ENCODE data around the gene GPR160.

Gene GPR160

DNA sequence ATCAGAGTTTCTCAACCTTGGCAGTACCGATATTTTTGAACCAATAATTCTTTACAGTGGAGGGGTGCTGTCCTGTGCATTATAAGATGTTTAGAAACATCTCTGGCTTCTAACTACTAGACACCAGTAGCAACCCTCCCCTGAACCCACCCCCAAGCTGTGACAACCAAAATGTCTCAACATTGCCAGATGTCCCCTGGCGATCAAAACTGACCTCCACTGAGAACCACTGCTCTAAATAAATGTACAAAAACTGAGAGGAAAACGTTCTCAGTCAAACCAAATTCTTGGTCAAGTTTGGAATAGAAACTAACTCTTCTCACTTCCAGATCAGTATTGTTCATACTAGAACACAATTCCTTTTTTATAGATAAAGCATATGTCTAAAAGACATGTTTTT, 58.5 kb downstream of the GPR160 start:
- no peak overlapping the region for H3K9ac ChIP-seq (ENCODE audit: insufficient read length, low read depth)
- H3K27me3 ChIP-seq (ENCODE audit: insufficient read depth, insufficient read length), result no peaks in the 10 kb centered on the region
- no peaks in the 10 kb centered on the region for H3K4me1 ChIP-seq (ENCODE audit: insufficient read depth, insufficient read length)
- no peak for DNase-seq (ENCODE audit: low read depth, low spot score)
- no peak overlapping the region for H3K4me3 ChIP-seq (ENCODE audit: insufficient read length, low read depth)
- H3K36me3 ChIP-seq (ENCODE audit: insufficient read depth, insufficient read length, low read length), result peaks cover 79% of the 10 kb centered on the region
- H3K9me3 ChIP-seq (ENCODE audit: insufficient read depth, low read length), result no peaks in the 10 kb centered on the region
- TF ChIP-seq ZNF274 (IDR thresholded peaks at IDR 0.05; ENCODE audit: low read depth, low read length), result no peak
- no peak for TF ChIP-seq YY1 (IDR thresholded peaks at IDR 0.05; ENCODE audit: insufficient read depth, insufficient read length)
- TF ChIP-seq SUZ12 (IDR thresholded peaks at IDR 0.05; ENCODE audit: extremely low read depth, insufficient read depth, insufficient read length), result no peak

DNA sequence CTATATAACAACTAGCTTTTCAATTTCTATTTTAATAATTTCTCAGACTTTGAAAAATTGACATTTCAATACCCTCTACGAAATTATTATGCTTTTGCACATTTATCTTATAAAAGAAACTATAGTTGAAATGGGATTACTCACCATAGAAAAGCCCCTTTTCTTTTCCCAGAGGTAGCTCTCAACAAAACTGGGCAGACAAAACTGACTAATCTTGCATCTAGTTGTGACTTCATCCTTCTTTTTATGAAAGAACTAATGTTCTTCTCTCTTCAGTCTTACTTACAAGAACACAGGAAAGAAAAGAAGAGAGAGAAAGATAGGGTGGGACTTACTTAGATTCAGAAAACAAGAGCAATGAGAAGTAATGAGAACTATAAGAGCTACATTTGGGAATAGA, 61.0 kb downstream of the GPR160 start:
- no peaks in the 10 kb centered on the region for H3K4me1 ChIP-seq (ENCODE audit: insufficient read depth, insufficient read length)
- no peak overlapping the region for H3K9ac ChIP-seq (ENCODE audit: insufficient read length, low read depth)
- TF ChIP-seq SUZ12 (IDR thresholded peaks at IDR 0.05; ENCODE audit: extremely low read depth, insufficient read depth, insufficient read length) (no peak), YY1 (IDR thresholded peaks at IDR 0.05; ENCODE audit: insufficient read depth, insufficient read length) (no peak), ZNF274 (IDR thresholded peaks at IDR 0.05; ENCODE audit: low read depth, low read length) (no peak)
- no peaks in the 10 kb centered on the region for H3K9me3 ChIP-seq (ENCODE audit: insufficient read depth, low read length)
- H3K27me3 ChIP-seq (ENCODE audit: insufficient read depth, insufficient read length), result no peaks in the 10 kb centered on the region
- H3K36me3 ChIP-seq (ENCODE audit: insufficient read depth, insufficient read length, low read length), result peaks cover 94% of the 10 kb centered on the region
- no peak overlapping the region for H3K4me3 ChIP-seq (ENCODE audit: insufficient read length, low read depth)
- no peak for DNase-seq (ENCODE audit: low read depth, low spot score)

DNA sequence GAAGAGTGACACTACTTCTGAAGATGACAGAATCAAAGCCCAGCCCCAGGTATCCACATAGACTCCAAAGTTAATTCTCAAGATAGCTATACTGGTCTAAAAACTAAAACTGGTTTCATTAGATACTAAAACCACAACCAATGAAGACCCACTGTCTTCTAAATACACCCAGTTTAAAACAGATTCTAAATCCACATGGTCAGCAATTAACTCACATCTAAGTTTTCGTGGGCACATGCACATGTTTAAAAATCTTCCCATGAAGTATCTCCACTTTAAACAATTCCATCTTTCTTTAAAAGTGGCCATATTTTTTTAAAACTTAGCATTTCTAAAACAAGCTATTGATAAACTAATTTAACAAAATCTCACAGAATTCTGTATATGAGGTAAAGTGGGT, 63.1 kb downstream of the GPR160 start:
- Histone ChIP-seq H3K27me3 (ENCODE audit: insufficient read depth, insufficient read length) (no peaks in the 10 kb centered on the region), H3K4me3 (ENCODE audit: insufficient read length, low read depth) (no peak overlapping the region), H3K9ac (ENCODE audit: insufficient read length, low read depth) (no peak overlapping the region), H3K4me1 (ENCODE audit: insufficient read depth, insufficient read length) (no peaks in the 10 kb centered on the region), H3K36me3 (ENCODE audit: insufficient read depth, insufficient read length, low read length) (peaks cover 90% of the 10 kb centered on the region), H3K9me3 (ENCODE audit: insufficient read depth, low read length) (no peaks in the 10 kb centered on the region)
- no peak for DNase-seq (ENCODE audit: low read depth, low spot score)
- no peak for TF ChIP-seq ZNF274 (IDR thresholded peaks at IDR 0.05; ENCODE audit: low read depth, low read length)
- no peak for TF ChIP-seq SUZ12 (IDR thresholded peaks at IDR 0.05; ENCODE audit: extremely low read depth, insufficient read depth, insufficient read length)
- TF ChIP-seq YY1 (IDR thresholded peaks at IDR 0.05; ENCODE audit: insufficient read depth, insufficient read length), result no peak

DNA sequence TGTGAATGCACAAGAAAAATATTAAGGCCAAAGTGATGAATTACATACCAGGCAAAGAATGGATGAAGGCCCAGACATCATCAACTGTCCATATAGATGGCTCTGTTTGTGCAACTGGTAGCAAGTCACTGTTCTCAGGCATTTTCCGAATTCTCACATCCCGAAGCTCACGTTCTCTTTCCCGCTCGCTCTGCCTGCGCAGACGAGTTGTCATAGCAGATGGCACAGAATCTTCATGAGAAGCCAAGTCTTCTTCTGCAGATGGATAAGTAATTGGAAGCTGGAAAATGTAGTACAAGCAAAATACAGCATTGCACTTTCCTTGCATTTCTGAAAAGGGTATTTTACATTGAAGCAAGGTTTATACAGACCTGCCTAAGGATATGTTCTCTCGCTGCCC, 64.6 kb downstream of the GPR160 start:
- H3K9me3 ChIP-seq (ENCODE audit: insufficient read depth, low read length), result no peaks in the 10 kb centered on the region
- no peak for TF ChIP-seq SUZ12 (IDR thresholded peaks at IDR 0.05; ENCODE audit: extremely low read depth, insufficient read depth, insufficient read length)
- no peak for TF ChIP-seq YY1 (IDR thresholded peaks at IDR 0.05; ENCODE audit: insufficient read depth, insufficient read length)
- TF ChIP-seq ZNF274 (IDR thresholded peaks at IDR 0.05; ENCODE audit: low read depth, low read length), result no peak
- H3K4me1 ChIP-seq (ENCODE audit: insufficient read depth, insufficient read length), result no peaks in the 10 kb centered on the region
- peaks cover 89% of the 10 kb centered on the region for H3K36me3 ChIP-seq (ENCODE audit: insufficient read depth, insufficient read length, low read length)
- H3K9ac ChIP-seq (ENCODE audit: insufficient read length, low read depth), result no peak overlapping the region
- H3K27me3 ChIP-seq (ENCODE audit: insufficient read depth, insufficient read length), result no peaks in the 10 kb centered on the region
- H3K4me3 ChIP-seq (ENCODE audit: insufficient read length, low read depth), result no peak overlapping the region
- DNase-seq (ENCODE audit: low read depth, low spot score), result no peak

DNA sequence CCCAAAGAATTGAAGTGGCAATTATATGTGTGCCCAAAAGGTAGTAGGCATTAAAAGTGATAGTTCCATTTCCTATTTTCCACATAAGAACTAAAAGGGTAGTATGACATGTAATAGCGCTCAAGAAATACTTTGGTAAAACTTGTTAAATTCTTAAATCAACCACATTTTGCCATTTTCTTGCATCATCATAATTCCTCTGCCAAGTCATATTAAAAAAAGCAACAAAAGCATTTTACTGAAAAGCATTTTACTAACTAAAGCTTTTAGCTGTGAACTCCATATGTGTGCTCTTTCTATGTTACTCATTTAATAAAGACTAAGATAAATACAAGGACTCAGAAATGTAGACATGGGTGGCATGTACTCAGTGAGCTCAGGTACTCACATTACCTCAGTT, 70.1 kb downstream of the GPR160 start:
- Histone ChIP-seq H3K9ac (ENCODE audit: insufficient read length, low read depth) (no peak overlapping the region), H3K4me1 (ENCODE audit: insufficient read depth, insufficient read length) (no peaks in the 10 kb centered on the region), H3K9me3 (ENCODE audit: insufficient read depth, low read length) (no peaks in the 10 kb centered on the region), H3K4me3 (ENCODE audit: insufficient read length, low read depth) (no peak overlapping the region), H3K36me3 (ENCODE audit: insufficient read depth, insufficient read length, low read length) (peaks cover 70% of the 10 kb centered on the region), H3K27me3 (ENCODE audit: insufficient read depth, insufficient read length) (no peaks in the 10 kb centered on the region)
- TF ChIP-seq ZNF274 (IDR thresholded peaks at IDR 0.05; ENCODE audit: low read depth, low read length) (no peak), SUZ12 (IDR thresholded peaks at IDR 0.05; ENCODE audit: extremely low read depth, insufficient read depth, insufficient read length) (no peak), YY1 (IDR thresholded peaks at IDR 0.05; ENCODE audit: insufficient read depth, insufficient read length) (no peak)
- no peak for DNase-seq (ENCODE audit: low read depth, low spot score)

DNA sequence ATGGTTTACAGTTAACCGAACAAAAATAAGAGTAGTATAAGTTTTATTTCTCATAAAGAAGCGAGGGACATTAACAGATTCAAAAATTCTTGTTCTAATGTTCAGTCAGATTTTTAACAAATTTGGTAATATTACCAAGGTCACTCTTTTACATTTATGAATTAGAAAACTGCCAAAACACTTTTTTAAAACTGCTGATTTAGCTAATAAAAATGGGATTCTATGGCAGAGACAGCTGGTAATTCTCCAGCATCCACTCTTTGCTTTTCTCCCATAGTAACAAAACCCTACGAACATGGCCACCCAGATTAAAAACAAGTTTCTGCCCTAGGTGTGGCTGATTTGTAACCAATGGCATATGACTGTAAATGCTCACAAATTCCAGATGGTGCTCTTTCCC, 71.2 kb downstream of the GPR160 start:
- H3K9me3 ChIP-seq (ENCODE audit: insufficient read depth, low read length), result no peaks in the 10 kb centered on the region
- H3K4me3 ChIP-seq (ENCODE audit: insufficient read length, low read depth), result no peak overlapping the region
- H3K36me3 ChIP-seq (ENCODE audit: insufficient read depth, insufficient read length, low read length), result peaks cover 70% of the 10 kb centered on the region

DNA sequence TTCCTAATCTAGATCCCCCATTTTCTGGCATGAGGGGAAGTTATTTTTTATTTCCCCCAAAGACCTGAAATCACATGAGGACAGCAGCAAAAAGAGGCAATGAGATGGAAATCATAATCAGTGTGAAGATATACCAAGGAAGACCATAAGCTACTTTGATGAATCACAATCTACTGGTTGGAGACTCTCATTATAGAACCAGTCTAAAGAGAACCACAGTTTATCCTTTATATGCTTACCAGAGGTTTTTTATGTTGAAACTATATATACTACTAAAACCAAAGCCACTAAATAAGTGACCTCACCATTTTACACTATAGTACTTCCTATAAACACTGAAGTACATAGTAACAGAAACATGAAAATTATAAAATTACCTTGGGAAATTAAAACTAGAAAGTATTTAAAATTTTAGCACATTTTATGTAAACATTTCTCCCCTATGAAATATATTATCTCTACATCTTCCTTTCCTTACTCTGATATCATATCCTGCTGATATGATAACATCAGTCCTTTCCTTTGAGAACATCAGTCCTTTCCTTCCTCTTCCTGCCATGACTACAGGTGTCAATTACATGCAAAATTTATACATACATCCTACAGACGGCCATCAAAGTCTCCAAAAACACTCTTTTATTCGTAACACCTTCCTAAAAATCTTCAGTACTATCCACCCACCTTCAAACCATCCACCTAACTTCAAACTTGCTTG, 71.9 kb downstream of the GPR160 start:
- no peaks in the 10 kb centered on the region for H3K27me3 ChIP-seq (ENCODE audit: insufficient read depth, insufficient read length)
- DNase-seq (ENCODE audit: low read depth, low spot score), result no peak
- TF ChIP-seq ZNF274 (IDR thresholded peaks at IDR 0.05; ENCODE audit: low read depth, low read length) (no peak), YY1 (IDR thresholded peaks at IDR 0.05; ENCODE audit: insufficient read depth, insufficient read length) (no peak), SUZ12 (IDR thresholded peaks at IDR 0.05; ENCODE audit: extremely low read depth, insufficient read depth, insufficient read length) (no peak)
- no peak overlapping the region for H3K4me3 ChIP-seq (ENCODE audit: insufficient read length, low read depth)
- no peak overlapping the region for H3K9ac ChIP-seq (ENCODE audit: insufficient read length, low read depth)
- H3K36me3 ChIP-seq (ENCODE audit: insufficient read depth, insufficient read length, low read length), result peaks cover 74% of the 10 kb centered on the region
- H3K4me1 ChIP-seq (ENCODE audit: insufficient read depth, insufficient read length), result no peaks in the 10 kb centered on the region
- no peaks in the 10 kb centered on the region for H3K9me3 ChIP-seq (ENCODE audit: insufficient read depth, low read length)

More for the DNA sequence above, 71.2 kb downstream of the GPR160 start:
- Histone ChIP-seq H3K27me3 (ENCODE audit: insufficient read depth, insufficient read length) (no peaks in the 10 kb centered on the region), H3K9ac (ENCODE audit: insufficient read length, low read depth) (no peak overlapping the region), H3K4me1 (ENCODE audit: insufficient read depth, insufficient read length) (no peaks in the 10 kb centered on the region)
- TF ChIP-seq SUZ12 (IDR thresholded peaks at IDR 0.05; ENCODE audit: extremely low read depth, insufficient read depth, insufficient read length), result no peak
- TF ChIP-seq YY1 (IDR thresholded peaks at IDR 0.05; ENCODE audit: insufficient read depth, insufficient read length), result no peak
- no peak for TF ChIP-seq ZNF274 (IDR thresholded peaks at IDR 0.05; ENCODE audit: low read depth, low read length)
- DNase-seq (ENCODE audit: low read depth, low spot score), result no peak

Data from NT2/D1 (cell line).